SU-DHL-6 (cell line): ENCODE measurements around the gene UVSSA.

ENCODE experiments used
- CTCF ChIP-seq: fragments of 200-600 bp; sonication (generic); IDR thresholded peaks from one replicate; pipeline ENCODE4 v1.5.1; 2017; ENCODE audit warnings: antibody characterized with exemption, mild to moderate bottlenecking, low read length, moderate library complexity; ENCODE audit not compliant: insufficient read depth, poor library complexity, severe bottlenecking
- EZH2phosphoT487 ChIP-seq: fragments of 200-600 bp; sonication (generic), shearing (Covaris generic); conservative IDR thresholded peaks from 2 replicates; pipeline ENCODE4 v1.6.1; 2018; ENCODE audit warnings: mild to moderate bottlenecking, antibody characterized with exemption, low read length, moderate library complexity, mixed read lengths

- TF ChIP-seq CTCF = no peak
- TF ChIP-seq EZH2phosphoT487 = no peak
Observed at GRCh38 chr4:1379351-1379781, 32.4 kb downstream of the UVSSA start.
